SK-N-SH (cell line): Measurements from ENCODE around the gene KMO. TPM values are rescaled to one million over a fixed set of nuclear protein-coding genes. Genes with fewer than 3 reads are reported as not detected.

Experiments
- CTCF ChIA-PET: fragments of 300-600, 350-600 bp; formaldehyde crosslinking; extraction: SDS; loops from one replicate; lab custom pipeline; 2021; lab: Yijun Ruan, JAX
- POLR2A ChIA-PET: fragments of 350-600 bp; sonication (Branson Sonifier 250); formaldehyde crosslinking; extraction: SDS; loops from one replicate; lab custom pipeline; 2020; ENCODE audit warnings: antibody characterized with exemption, inconsistent platforms; lab: Yijun Ruan, JAX
- DNase-seq: peaks from one replicate; pipeline ENCODE4 v3.0.0; 2012
- H2AFZ ChIP-seq: fragments of 200-600 bp; sonication (generic); 2 replicates; pipeline ENCODE4 v1.8.1; 2016; ENCODE audit warnings: antibody characterized with exemption, mild to moderate bottlenecking, low read depth
- H3F3A ChIP-seq: fragments of 200-600 bp; sonication (generic); replicated peaks from 2 replicates; pipeline ENCODE3; 2016; ENCODE audit warnings: antibody characterized with exemption, mild to moderate bottlenecking; ENCODE audit not compliant: insufficient read depth
- H3K27ac ChIP-seq, 2 experiments: fragments of 200-500 bp in 1 of 2; fragments of 200-600 bp in 1 of 2; sonication (Bioruptor generic) in 1 of 2; sonication (generic), shearing (Covaris generic) in 1 of 2; 2 replicates each; pipeline versions ENCODE4 v1.5.1 to v1.6.1; 2014 to 2016; ENCODE audit warnings: low read depth in 2 of 2, inconsistent platforms in 1 of 2, low read length in 1 of 2, mild to moderate bottlenecking in 1 of 2, mixed read lengths in 1 of 2
- H3K27me3 ChIP-seq: fragments of 200-600 bp; sonication (generic), shearing (Covaris generic); 2 replicates; pipeline ENCODE4 v1.6.1; 2016; ENCODE audit warnings: mixed run types; ENCODE audit not compliant: insufficient read depth
- H3K36me3 ChIP-seq, 2 experiments: fragments of 200-500 bp in 1 of 2; fragments of 200-600 bp in 1 of 2; sonication (Bioruptor generic) in 1 of 2; sonication (generic) in 1 of 2; replicated peaks in 1 of 2; 2 replicates each; pipeline versions ENCODE3 to v1.5.1; 2014 to 2016; ENCODE audit warnings: low read length in 1 of 2, mild to moderate bottlenecking in 1 of 2; ENCODE audit not compliant: insufficient read depth in 2 of 2, control insufficient read depth in 1 of 2
- H3K4me1 ChIP-seq, 2 experiments: fragments of 200-500 bp in 1 of 2; fragments of 200-600 bp in 1 of 2; sonication (Bioruptor generic) in 1 of 2; sonication (generic), shearing (Covaris generic) in 1 of 2; 2 replicates each; pipeline versions ENCODE4 v1.5.1 to v1.6.1; 2014 to 2016; ENCODE audit warnings: low read depth in 1 of 2, low read length in 1 of 2, mixed run types in 1 of 2; ENCODE audit not compliant: insufficient read depth in 2 of 2, control insufficient read depth in 1 of 2
- H3K4me2 ChIP-seq: fragments of 200-600 bp; sonication (generic), shearing (Covaris generic); 2 replicates; pipeline ENCODE4 v1.6.1; 2017; ENCODE audit warnings: mixed run types
- H3K4me3 ChIP-seq, 2 experiments: fragments of 200-500 bp in 1 of 2; fragments of 200-600 bp in 1 of 2; sonication (Bioruptor generic) in 1 of 2; sonication (generic), shearing (Covaris generic) in 1 of 2; 2 replicates each; pipeline versions ENCODE4 v1.5.1 to v1.8.1; 2014 to 2016; ENCODE audit warnings: low read depth in 2 of 2, inconsistent platforms in 1 of 2, low read length in 1 of 2, mild to moderate bottlenecking in 1 of 2, mixed read lengths in 1 of 2, moderate library complexity in 1 of 2
- H3K79me2 ChIP-seq: fragments of 200-600 bp; sonication (generic); 2 replicates; pipeline ENCODE4 v1.8.1; 2017; ENCODE audit warnings: mild to moderate bottlenecking; ENCODE audit not compliant: insufficient read depth
- H3K9ac ChIP-seq: fragments of 200-600 bp; sonication (generic); 2 replicates; pipeline ENCODE4 v1.6.1; 2017; ENCODE audit warnings: mixed run types
- H3K9me2 ChIP-seq: fragments of 200-600 bp; sonication (generic); 2 replicates; pipeline ENCODE4 v1.6.1; 2017; ENCODE audit warnings: mixed run types
- H3K9me3 ChIP-seq: fragments of 200-600 bp; sonication (generic); 2 replicates; pipeline ENCODE4 v1.6.1; 2017; ENCODE audit warnings: mixed run types, mild to moderate bottlenecking, moderate library complexity
- H4K20me1 ChIP-seq: fragments of 200-600 bp; sonication (generic); 2 replicates; pipeline ENCODE4 v1.6.1; 2017; ENCODE audit warnings: mild to moderate bottlenecking, mixed run types; ENCODE audit not compliant: insufficient read depth
- CHD2 ChIP-seq: fragments of 150-350 bp; IDR thresholded peaks from 2 replicates; pipeline ENCODE4 v1.6.1; 2018; ENCODE audit warnings: low read length; ENCODE audit not compliant: partially characterized antibody
- ELF1 ChIP-seq: IDR thresholded peaks from 2 replicates; pipeline ENCODE4 v1.4.0; 2012
- EZH2phosphoT487 ChIP-seq: fragments of 200-600 bp; sonication (generic); IDR thresholded peaks from 2 replicates; pipeline ENCODE4 v1.6.1; 2017; ENCODE audit warnings: low read depth, mixed run types, mild to moderate bottlenecking, antibody characterized with exemption, moderate library complexity, borderline replicate concordance
- FOSL2 ChIP-seq: IDR thresholded peaks from 2 replicates; pipeline ENCODE4 v1.4.0; 2012; ENCODE audit warnings: low read depth, mild to moderate bottlenecking, moderate library complexity, borderline replicate concordance
- MAX ChIP-seq: IDR thresholded peaks from 2 replicates; pipeline ENCODE4 v1.4.0; 2012; ENCODE audit warnings: low read depth
- RAD21 ChIP-seq: IDR thresholded peaks from 2 replicates; pipeline ENCODE4 v1.6.1; 2012; ENCODE audit warnings: mild to moderate bottlenecking, low read length
- RCOR1 ChIP-seq: fragments of 150-350 bp; IDR thresholded peaks from 2 replicates; pipeline ENCODE4 v1.6.1; 2017; ENCODE audit warnings: antibody characterized with exemption, low read length
- REST ChIP-seq: IDR thresholded peaks from 2 replicates; pipeline ENCODE4 v1.6.1; 2012; ENCODE audit warnings: mild to moderate bottlenecking, low read depth, low read length, moderate library complexity
- RFX5 ChIP-seq: IDR thresholded peaks from 2 replicates; pipeline ENCODE4 v1.6.1; 2012; ENCODE audit warnings: mild to moderate bottlenecking, improper control_type of control experiment, low read length
- RXRA ChIP-seq: IDR thresholded peaks from 2 replicates; pipeline ENCODE4 v1.4.0; 2012; ENCODE audit warnings: low read depth, mild to moderate bottlenecking, borderline replicate concordance
- SIN3A ChIP-seq: IDR thresholded peaks from 2 replicates; pipeline ENCODE4 v1.6.1; 2012; ENCODE audit warnings: low read depth, mild to moderate bottlenecking, low read length, moderate library complexity, borderline replicate concordance
- SMC3 ChIP-seq: IDR thresholded peaks from 2 replicates; pipeline ENCODE4 v1.6.1; 2012; ENCODE audit warnings: low read depth, low read length, improper control_type of control experiment
- TAF1 ChIP-seq: IDR thresholded peaks from 2 replicates; pipeline ENCODE4 v1.6.1; 2012; ENCODE audit warnings: low read depth, mild to moderate bottlenecking, low read length, moderate library complexity, borderline replicate concordance
- USF1 ChIP-seq: IDR thresholded peaks from 2 replicates; pipeline ENCODE4 v1.4.0; 2012; ENCODE audit warnings: low read depth, borderline replicate concordance
- USF2 ChIP-seq: fragments of 150-350 bp; IDR thresholded peaks from 2 replicates; pipeline ENCODE4 v1.6.1; 2017; ENCODE audit warnings: antibody characterized with exemption, low read length, low read depth, borderline replicate concordance
- YY1 ChIP-seq: IDR thresholded peaks from 2 replicates; pipeline ENCODE4 v1.4.0; 2012; ENCODE audit warnings: low read depth, mild to moderate bottlenecking
- WGBS: methylation state at CpG from one replicate; pipeline ENCODE4 v1.1.6; 2017; ENCODE audit warnings: low lambda C conversion rate; 5-methylcytosine and 5-hydroxymethylcytosine counted together
- polyA plus RNA-seq, 3 experiments: library from polyadenylated mRNA; depleted of rRNA; stranded (reverse); fragments of >200 nt; gene quantifications; 2 replicates each; pipeline ENCODE4 v1.2.3, GENCODE V29; 2012

The KMO gene
- polyA plus RNA-seq, 1 of the 3 experiments (the other 2 are of a cell fraction) = not detected

- Histone ChIP-seq H3K36me3 (no peaks in the 10 kb centered on the region), H3K4me2 (no peak overlapping the region), H3K9me3 (no peaks in the 10 kb centered on the region), H3K4me1 (peaks cover 6 to 11% of the 10 kb centered on the region in 2 experiments; a peak in 3 of 4 replicates), H3K9ac (no peak overlapping the region), H4K20me1 (no peaks in the 10 kb centered on the region), H3K27ac (no peak overlapping the region), H3F3A (peaks cover 9% of the 10 kb centered on the region), H3K9me2 (no peaks in the 10 kb centered on the region), H3K79me2 (no peaks in the 10 kb centered on the region), H2AFZ (no peak overlapping the region), H3K27me3 (no peaks in the 10 kb centered on the region), H3K4me3 (no peak overlapping the region)
- CTCF ChIA-PET = interaction anchor here (1.4 to 1.8 kb wide), 2 partner anchors 17 to 19 kb away, joined by 4 to 5 read pairs; no protein-coding TSS in a partner anchor
- POLR2A ChIA-PET = no interaction called here
- DNase-seq = no peak
- TF ChIP-seq SIN3A (no peak), SMC3 (no peak), RCOR1 (no peak), YY1 (no peak), EZH2phosphoT487 (no peak), TAF1 (no peak), RAD21 (no peak), CHD2 (no peak), REST (no peak), USF1 (no peak), FOSL2 (no peak), MAX (no peak), ELF1 (no peak), RXRA (no peak), RFX5 (no peak), USF2 (no peak)
- 61% methylated on average over 5 of the region's 5 CpGs for WGBS
These were observed 74.4 kb downstream of the KMO start for GRCh38 chr1:241606544-241606943.
